Testis (tissue), 2 donors: ENCODE measurements around the gene TSPAN17.

Experiments
- CTCF ChIP-seq, 3 experiments: fragments of 450-650 bp in 2 of 3; fragments of 200-600 bp in 1 of 3; sonication (generic) in 1 of 3; IDR thresholded peaks; one replicate each; pipeline ENCODE4 v1.5.1; 2016 to 2019; ENCODE audit warnings: antibody characterized with exemption in 3 of 3, mild to moderate bottlenecking in 2 of 3, moderate library complexity in 1 of 3
- POLR2A ChIP-seq: fragments of 450-650 bp; IDR thresholded peaks from one replicate; pipeline ENCODE4 v1.6.1; 2017; ENCODE audit warnings: antibody characterized with exemption, mild to moderate bottlenecking, moderate library complexity

GRCh38 chr5:176627582-176627981, 19.7 kb upstream of the TSPAN17 start:
- no peak for TF ChIP-seq CTCF (IDR thresholded peaks at IDR 0.05)
- no peak for TF ChIP-seq POLR2A
